CD4-positive, alpha-beta T cell treated with Interleukin-4 for 4 hours (primary cell): ENCODE measurements around the gene SFRP4.

Source experiments
- DNase-seq: peaks from one replicate; pipeline ENCODE4 v3.0.0-alpha.2; 2020

Gene SFRP4

DNA sequence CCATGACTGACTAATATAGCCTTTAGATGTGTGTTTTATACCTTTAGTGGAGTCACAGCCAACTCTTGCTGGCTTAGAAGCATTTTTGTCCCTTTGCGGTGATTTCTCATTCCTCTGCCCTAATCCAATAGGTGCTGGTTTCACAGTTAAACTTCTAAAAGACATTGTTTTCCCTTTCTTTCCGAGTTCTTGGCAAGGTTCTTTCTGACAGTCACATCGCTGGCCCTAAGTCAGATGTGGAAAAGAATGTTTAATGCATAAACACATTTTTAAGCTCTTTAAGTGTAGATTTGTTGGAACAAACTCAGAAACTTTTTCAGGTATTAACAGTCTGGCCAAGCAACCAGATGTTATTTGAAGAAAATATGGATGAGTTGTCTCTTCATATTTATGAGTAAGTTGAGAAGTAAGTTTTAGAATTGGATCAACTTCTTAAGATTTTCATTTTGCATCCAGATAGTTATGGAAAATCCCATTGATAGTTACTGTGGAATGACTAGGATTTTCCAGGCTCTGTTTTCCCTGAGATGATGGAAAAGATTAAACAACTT lies 7.9 kb upstream of the SFRP4 start:
- no peak for DNase-seq

DNA sequence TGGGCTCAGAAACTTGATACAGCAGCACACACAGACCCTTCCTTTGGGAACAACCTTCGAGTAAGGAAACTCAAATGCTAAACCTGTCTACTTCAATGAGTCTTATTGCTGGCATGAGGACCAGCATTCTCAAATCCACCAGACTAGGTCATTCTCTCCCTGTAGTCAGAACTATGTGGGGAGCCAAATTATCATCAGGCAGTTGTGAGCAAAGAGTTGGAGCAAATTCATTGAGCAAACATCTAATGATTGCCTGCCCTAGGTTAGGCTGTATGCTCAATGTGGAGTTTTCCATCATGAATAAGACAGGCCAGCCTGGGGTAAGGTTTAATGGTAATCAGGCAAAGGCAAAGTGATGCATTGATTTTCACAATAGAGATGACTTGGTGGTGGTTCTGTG lies 7.4 kb upstream of the SFRP4 start:
- DNase-seq = no peak

DNA sequence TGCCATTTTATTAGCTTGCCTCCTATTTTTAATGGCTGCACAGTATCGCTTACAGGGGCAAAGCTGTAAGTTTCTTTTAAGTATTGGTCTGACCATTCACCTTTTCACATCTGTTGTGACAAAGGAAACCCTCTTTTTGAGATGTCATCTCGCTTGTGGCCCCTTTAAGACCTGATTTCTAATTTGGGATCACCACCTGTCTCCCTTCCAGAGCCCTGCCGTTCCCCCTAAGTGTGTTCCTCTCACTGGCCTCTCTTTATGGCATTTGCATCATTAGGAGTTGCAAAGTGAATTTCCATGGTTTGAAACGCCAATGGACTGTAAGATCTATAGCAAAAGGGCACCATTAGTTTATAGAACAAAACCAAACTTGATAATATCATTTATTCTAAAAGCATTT lies 5.3 kb upstream of the SFRP4 start:
- no peak for DNase-seq

DNA sequence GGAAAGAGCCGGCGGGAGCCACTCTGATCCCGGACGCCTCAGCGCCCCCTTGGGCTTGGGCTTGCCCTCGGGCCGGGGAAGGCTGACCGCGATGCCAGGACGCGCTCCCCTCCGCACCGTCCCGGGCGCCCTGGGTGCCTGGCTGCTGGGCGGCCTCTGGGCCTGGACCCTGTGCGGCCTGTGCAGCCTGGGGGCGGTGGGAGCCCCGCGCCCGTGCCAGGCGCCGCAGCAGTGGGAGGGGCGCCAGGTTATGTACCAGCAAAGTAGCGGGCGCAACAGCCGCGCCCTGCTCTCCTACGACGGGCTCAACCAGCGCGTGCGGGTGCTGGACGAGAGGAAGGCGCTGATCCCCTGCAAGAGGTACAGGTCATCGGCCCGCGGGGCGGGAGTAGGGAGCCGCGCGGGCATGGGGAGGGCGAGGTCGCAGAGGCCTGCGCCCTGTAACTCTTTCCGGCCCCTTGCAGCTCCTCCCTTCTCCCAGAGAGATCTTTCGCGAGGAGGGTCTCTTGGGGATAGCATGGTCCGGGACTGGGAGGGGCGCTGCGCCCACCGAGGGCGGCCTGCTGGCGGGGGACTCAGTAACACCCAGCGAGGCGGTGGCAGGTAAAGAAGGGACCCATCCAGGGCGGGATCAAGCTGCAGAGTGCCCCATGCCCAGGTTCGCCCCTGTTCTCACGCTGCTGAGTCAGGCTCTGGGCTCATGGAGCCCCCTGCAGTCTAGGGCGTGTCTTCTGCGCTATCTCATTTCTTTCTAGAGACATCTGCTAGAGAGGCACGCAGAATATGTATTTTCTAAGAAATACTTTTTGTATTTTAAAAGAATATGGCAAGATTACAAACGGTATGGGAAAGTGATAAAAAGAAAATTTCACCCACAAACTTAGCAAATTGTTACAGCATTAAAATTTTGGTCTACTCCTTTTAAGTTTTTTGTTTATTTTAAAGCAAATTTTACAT lies 4.5 kb upstream of the SFRP4 start:
- no peak for DNase-seq

DNA sequence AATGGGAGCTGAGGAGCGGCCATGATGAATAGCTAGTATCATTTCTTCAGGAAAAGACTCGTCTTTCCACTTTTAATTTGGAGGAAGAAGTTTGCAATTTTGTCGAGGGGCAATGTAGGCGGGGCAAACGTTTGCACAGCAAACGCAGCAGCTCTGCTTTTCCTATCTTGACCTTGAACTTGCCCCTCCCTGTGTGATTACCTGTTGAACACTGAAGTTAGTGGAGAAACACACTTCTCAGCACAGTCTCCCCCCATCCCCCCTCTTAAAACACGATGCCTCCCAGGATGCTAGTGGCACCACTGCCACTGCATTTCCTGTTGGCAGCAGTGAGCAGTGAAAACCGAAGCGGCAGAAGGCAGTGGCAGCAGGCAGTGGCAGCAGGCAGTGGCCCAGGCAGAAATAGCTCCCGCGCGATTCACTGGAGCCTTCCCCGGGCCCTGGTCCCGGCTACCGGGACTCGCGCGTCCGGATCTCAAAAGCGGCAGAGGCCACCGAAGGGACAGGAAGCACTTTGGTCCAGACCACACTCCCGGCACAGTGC lies 3.8 kb upstream of the SFRP4 start, which contains the start of gene EPDR1:
EPDR1 (plus strand) TSS at position 336 of the 544 bp plus-strand sequence. CDS start 300 bp downstream, outside the sequence.
- peak; percentile 20 for DNase-seq

DNA sequence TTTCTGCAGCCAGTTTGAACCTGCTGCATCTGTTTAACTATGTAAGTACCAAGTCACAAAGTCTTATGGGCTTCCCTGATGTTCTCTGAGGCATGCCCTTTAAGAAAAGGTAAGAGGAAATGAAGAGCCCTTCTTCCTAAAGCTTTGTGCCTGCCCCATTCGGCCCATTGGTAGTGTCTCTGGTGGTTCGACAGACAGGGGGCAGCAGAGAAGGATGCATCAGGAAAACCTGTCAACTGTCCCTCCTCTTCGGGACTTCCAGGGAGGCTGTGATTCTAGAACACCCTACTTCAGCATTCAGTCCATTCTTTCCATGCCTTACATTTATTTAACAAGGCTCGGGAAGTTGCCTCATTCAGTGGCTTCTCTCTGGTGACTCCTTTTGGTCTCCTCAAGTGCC lies 1.9 kb upstream of the SFRP4 start:
- no peak for DNase-seq

DNA sequence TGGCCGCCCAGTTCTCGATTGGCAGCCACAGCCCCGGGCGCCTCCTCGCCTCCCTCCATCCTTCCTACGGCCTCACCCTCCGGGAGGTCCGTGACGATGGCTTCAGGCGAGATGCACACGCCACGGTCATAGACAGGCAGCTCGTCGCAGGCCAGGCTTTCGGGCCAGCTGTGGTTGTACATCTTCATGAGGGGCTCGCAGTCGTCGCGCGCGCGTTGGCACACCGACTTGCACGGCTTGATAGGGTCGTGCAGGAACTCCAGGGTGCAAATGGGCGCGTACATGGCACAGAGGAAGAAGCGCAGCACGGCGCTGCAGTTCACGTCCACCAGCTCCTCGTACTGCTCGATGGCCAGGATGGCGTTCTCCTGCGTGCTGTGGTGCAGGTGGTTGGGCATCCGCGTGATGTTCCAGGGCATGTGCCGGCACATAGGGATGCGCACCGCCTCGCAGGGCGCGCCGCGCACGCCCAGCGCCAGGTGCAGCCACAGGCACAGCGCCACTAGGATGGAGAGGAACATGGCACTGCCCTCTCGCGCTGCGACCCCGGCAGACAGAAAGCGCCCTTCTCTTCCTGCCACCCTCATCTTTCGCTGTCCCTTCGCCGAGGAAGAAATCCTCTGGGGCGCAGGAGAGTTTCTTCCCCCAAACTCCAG lies 472 bp downstream of the SFRP4 start:
- no peak for DNase-seq

DNA sequence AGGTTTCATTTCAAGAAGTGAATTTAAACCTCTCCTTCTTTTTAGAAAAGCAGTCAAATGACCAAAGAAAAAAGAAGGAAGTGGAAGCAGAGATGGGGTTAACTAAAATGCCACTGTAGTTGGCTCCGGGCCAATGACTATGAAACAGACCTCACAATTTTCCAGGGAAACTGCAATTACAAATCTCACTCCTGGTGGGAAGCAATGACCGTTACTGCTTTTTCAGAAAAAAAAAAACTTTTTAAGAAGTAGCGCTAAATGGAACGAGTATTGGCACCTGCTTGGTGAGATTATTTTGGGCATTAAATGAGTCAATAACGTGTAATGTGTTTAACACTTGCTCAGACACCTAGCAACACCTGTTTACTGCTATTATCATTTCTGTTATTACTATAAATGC lies 1.2 kb downstream of the SFRP4 start:
- no peak for DNase-seq

DNA sequence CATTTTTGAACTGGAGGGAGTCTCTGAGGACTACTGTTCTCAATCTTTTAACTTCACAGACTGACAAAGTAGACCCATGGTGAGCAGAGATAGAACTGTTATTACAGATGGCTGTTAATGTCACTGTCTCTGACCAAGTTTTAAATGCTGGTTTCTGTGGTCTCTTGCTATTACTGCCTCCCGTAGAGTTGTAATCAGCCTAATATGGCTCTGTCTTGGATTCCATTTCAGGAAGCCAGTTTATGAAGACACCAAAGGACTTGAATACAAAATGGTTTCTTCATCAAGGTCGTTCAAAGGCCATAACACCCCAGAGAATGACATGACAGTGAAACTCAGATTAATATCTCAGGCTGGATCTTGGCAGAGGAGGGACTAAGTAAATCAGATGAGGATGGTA lies 3.9 kb downstream of the SFRP4 start:
- DNase-seq = no peak

DNA sequence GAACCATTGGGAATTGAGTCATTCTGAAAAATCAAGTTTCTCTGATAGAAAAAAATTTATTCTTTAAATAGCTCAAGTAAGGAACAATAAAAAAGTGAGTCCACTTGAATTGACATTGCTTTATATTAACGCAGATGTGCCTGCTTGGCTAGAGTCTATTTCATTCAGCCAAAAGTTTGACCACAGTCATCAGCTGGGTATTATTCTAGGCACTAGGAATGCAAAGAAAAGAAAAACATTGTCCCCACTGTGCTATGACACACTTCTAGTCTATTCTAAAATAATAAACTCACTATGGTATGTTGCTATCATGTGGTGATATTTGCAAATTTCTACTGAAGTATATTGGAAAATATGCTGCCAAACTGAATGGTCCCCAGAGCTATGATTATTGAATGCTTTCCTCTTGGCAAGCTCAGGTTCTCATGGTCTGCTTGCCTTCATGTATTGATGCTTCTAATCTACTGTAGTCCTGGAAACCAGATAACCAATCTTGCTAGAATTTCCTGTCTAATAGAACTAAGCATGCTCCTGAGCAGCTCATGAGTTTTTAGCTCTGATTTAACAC lies 8.3 kb downstream of the SFRP4 start:
- no peak for DNase-seq

DNA sequence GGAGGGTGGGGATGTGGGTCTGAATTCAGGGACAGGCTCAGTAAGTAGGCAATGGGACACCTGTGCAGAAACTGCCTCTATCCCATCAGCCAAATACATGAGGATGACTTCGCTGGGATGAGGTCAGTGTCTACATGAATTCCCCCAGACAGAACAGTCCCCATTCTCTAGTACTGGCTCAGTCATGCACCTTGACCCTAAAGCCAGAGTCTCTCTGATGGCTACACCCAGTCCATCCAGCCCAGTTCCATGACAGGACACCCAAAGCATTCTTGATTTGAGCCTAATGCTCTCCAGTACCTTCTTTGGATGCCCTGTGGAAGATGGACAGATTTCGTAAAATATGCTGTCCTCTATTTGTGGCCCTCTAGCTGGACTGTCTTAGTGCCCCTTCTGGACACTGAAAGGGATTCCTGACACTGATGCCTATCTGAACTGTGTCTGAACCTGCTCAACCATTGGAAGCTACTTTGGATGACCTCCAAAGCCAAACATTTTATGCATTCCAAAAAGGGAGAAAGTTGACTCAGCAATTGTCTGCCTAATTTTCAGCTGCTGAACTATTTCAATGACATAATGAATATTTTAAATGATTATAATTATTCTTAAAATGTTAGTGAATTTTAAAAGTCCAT lies 14.6 kb downstream of the SFRP4 start:
- DNase-seq = no peak

DNA sequence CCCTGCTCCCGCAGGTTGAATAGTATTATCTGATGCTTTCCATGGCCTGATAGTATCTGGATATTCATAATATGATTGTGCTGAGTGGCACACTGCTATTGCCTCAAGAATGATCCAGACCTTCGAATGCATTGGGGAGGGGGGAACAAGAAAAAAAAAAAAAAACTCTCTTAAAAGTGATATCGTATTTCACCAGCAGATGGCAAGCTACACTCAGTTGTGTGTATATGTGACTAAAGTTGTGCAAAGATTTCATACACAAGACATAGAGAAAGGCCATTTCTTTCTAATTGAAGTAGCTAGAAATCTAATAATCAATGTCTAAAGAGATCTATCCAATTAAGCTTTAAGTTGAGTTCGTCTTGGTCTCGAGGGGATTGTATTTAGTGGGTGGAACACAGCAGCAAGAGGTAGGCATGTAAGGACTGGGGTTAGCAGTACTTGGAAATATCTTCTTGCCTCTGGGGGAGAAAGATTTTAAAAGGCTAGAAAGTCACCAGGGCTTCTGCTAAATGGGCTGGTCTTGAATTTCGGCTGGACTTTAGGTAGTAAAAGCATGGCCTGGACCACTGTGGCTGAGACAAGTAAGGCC lies 15.3 kb downstream of the SFRP4 start:
- no peak for DNase-seq

DNA sequence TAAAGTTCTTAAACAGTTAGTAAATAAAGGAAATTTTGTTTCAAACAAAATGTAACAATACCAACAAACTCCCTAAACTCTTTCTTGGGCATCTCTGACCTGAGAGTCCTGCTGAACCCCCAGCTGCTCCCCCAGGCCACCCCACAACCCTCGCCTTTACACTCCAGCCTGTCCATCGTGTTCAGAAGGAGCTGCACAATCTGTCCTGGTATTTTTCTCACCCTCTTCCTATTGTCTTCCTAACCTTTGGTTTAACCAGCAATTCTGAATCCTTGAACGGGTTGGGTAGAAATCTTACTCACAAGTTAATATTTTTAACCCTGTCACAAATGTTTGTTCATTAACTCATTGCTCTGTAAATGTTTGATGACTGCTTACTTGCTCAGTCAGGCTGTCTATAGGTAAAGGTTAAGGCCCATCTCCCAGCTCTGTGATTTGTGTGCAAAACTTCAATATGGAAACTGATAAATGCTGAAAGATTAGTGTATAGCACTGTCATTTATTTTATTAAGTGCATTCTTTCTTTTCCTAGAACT lies 16.8 kb downstream of the SFRP4 start:
- no peak for DNase-seq

DNA sequence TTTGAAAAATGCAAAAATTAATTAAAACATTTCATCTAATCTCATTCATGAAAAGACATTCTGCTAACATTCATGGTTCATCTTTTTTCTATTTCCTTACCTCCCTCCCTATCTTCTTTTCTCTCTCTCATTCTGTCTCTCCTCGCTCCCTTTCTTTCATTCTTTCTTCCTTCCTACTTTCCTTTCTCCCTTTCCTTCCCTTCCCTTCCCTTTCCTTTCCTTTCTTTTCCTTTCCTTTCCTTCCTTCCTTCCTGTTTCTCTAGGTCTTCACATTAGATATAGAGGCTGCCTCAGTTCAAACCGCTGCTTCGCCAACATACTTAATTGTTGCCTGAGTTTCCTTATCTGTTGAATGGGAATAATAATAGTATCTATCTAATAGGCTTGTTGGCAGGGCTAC lies 21.9 kb downstream of the SFRP4 start:
- DNase-seq = no peak

DNA sequence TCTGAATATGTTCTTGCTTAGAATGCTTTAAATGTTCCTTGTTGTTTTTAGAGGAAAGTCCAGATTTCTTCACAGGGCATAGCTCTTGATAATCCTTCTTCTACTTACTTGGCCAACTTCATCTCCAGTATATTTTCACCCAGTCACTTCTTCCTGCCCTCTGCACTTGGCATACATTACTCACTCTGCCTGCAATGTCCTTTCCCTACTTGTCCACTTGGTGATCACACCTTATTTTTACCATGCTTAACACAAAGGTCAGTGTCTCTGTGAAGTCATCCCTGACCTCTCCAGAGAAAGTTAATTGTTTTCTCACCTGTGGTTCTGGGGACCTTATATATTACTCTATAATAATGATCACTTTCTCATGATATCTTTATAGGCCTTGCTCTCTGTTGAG lies 23.3 kb downstream of the SFRP4 start:
- DNase-seq = no peak

DNA sequence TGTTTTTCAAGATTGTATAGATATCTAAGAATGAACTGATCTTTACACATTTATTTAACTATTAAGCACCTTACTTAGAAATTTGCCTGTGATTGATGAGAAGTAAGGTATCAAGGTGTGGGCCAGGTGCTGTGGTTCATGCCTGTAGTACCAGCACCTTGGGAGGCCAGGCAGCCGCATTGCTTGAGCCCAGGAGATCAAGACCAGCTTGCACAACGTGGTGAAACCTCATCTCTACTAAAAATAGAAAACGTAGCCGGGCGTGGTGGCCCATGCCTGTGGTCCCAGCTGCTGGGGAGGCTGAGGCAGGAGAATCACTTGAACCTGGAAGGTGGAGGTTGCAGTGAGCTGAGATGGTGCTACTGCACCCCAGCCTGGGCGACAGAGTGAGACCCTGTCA lies 34.5 kb downstream of the SFRP4 start:
- DNase-seq = no peak
